RWPE2 (cell line): ENCODE measurements around the gene EIF3F.

Experiments
- ATAC-seq: fragments of 200-7000 bp; cut with Tn5 transposase; 3 replicates; pipeline ENCODE4 v1.9.1; 2021; ENCODE audit warnings: low read depth
- DNase-seq: peaks from one replicate; pipeline ENCODE4 v3.0.0-alpha.2; 2020; ENCODE audit warnings: low spot score
- H3K27ac ChIP-seq: fragments of 450-650 bp; 2 replicates; pipeline ENCODE4 v1.5.1; 2017; ENCODE audit warnings: mild to moderate bottlenecking; ENCODE audit not compliant: poor library complexity, severe bottlenecking
- H3K27me3 ChIP-seq: fragments of 250-450 bp; sonication (Bioruptor Pico); 2 replicates; pipeline ENCODE4 v1.5.1; 2021; ENCODE audit warnings: mild to moderate bottlenecking, moderate library complexity; ENCODE audit not compliant: insufficient read depth, poor library complexity, severe bottlenecking
- H3K36me3 ChIP-seq: fragments of 250-450 bp; sonication (Bioruptor Pico); 2 replicates; pipeline ENCODE4 v1.5.1; 2020; ENCODE audit warnings: low read depth, mild to moderate bottlenecking, moderate library complexity
- H3K4me1 ChIP-seq: fragments of 250-450 bp; sonication (Bioruptor Pico); 2 replicates; pipeline ENCODE4 v1.5.1; 2021; ENCODE audit warnings: mild to moderate bottlenecking, moderate library complexity; ENCODE audit not compliant: insufficient read depth, poor library complexity, severe bottlenecking
- H3K4me3 ChIP-seq: fragments of 250-450 bp; sonication (Bioruptor Pico); 2 replicates; pipeline ENCODE4 v1.5.1; 2021; ENCODE audit warnings: mild to moderate bottlenecking, moderate library complexity; ENCODE audit not compliant: severe bottlenecking
- H3K9me3 ChIP-seq: fragments of 250-450 bp; sonication (Bioruptor Pico); 2 replicates; pipeline ENCODE4 v1.5.1; 2021; ENCODE audit warnings: mild to moderate bottlenecking, moderate library complexity; ENCODE audit not compliant: severe bottlenecking
- CTCF ChIP-seq: fragments of 450-650 bp; IDR thresholded peaks from one replicate; pipeline ENCODE4 v1.5.1; 2017; ENCODE audit warnings: mild to moderate bottlenecking, moderate library complexity; ENCODE audit not compliant: poor library complexity, severe bottlenecking

EIF3F gene

GRCh38 chr11:7967097-7967496 lies 20.0 kb upstream of the EIF3F start:
- no peak overlapping the region for H3K27ac ChIP-seq
- TF ChIP-seq CTCF: no peak
- no peaks in the 10 kb centered on the region for H3K9me3 ChIP-seq
- ATAC-seq: no peak
- no peaks in the 10 kb centered on the region for H3K27me3 ChIP-seq
- no peak overlapping the region for H3K4me3 ChIP-seq
- peaks cover 16% of the 10 kb centered on the region for H3K4me1 ChIP-seq
- DNase-seq: no peak
- no peaks in the 10 kb centered on the region for H3K36me3 ChIP-seq

GRCh38 chr11:7967826-7968225 lies 19.3 kb upstream of the EIF3F start:
- no peak overlapping the region for H3K27ac ChIP-seq
- H3K9me3 ChIP-seq: no peaks in the 10 kb centered on the region
- no peaks in the 10 kb centered on the region for H3K36me3 ChIP-seq
- DNase-seq (no peak), ATAC-seq (no peak)
- H3K27me3 ChIP-seq: no peaks in the 10 kb centered on the region
- peaks cover 16% of the 10 kb centered on the region for H3K4me1 ChIP-seq
- H3K4me3 ChIP-seq: no peak overlapping the region
- TF ChIP-seq CTCF: no peak

GRCh38 chr11:7968686-7969085 lies 18.5 kb upstream of the EIF3F start:
- Histone ChIP-seq H3K27ac (no peak overlapping the region), H3K36me3 (no peaks in the 10 kb centered on the region), H3K27me3 (no peaks in the 10 kb centered on the region), H3K9me3 (no peaks in the 10 kb centered on the region), H3K4me3 (no peak overlapping the region), H3K4me1 (peaks cover 16% of the 10 kb centered on the region)
- no peak for DNase-seq
- no peak for TF ChIP-seq CTCF
- no peak for ATAC-seq

- Histone ChIP-seq H3K9me3 (no peaks in the 10 kb centered on the region), H3K4me3 (no peak overlapping the region), H3K36me3 (no peaks in the 10 kb centered on the region), H3K27me3 (no peaks in the 10 kb centered on the region), H3K27ac (no peak overlapping the region), H3K4me1 (peaks cover 8% of the 10 kb centered on the region)
- no peak for DNase-seq
- ATAC-seq: no peak
- TF ChIP-seq CTCF: no peak
Observed at GRCh38 chr11:7969756-7970646, 17.1 kb upstream of the EIF3F start.

GRCh38 chr11:7971846-7972245 lies 15.3 kb upstream of the EIF3F start:
- ATAC-seq (no peak), DNase-seq (no peak)
- no peak overlapping the region for H3K27ac ChIP-seq
- peaks cover 6% of the 10 kb centered on the region for H3K4me1 ChIP-seq
- no peaks in the 10 kb centered on the region for H3K27me3 ChIP-seq
- no peaks in the 10 kb centered on the region for H3K36me3 ChIP-seq
- TF ChIP-seq CTCF: no peak
- H3K4me3 ChIP-seq: no peak overlapping the region
- H3K9me3 ChIP-seq: no peaks in the 10 kb centered on the region
